Germinal center (tissue), 1 donor: Measurements from ENCODE around the gene CACUL1.
"Not testable (repeated sequence)": the region's sequence is repeated elsewhere in the genome, so short reads cannot be mapped to it uniquely, and the experiment has no call there.

Experiments used
- DNase-seq: peaks from one replicate; pipeline ENCODE4 v3.0.0; 2012; ENCODE audit warnings: mixed read lengths, low spot score

CACUL1 gene

DNA sequence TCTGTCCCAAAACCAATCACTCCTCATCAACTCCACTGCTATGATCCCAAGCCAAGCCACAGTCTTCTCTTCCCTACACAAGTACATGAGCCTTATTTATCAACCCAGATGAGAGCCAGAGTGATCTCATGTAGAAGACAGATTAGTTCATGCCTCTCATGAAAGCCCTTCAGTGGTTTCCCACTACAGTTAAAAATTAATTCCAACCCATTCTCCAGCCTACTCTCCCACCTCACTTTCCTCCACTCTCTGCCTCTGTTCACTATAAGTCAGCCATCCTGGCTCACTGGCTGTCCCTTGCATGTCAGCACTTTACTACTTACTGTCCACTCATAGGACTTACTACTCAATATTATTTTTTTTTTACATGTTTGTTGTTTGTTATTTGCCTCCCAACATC, 67.3 kb downstream of the CACUL1 start:
- no peak for DNase-seq

DNA sequence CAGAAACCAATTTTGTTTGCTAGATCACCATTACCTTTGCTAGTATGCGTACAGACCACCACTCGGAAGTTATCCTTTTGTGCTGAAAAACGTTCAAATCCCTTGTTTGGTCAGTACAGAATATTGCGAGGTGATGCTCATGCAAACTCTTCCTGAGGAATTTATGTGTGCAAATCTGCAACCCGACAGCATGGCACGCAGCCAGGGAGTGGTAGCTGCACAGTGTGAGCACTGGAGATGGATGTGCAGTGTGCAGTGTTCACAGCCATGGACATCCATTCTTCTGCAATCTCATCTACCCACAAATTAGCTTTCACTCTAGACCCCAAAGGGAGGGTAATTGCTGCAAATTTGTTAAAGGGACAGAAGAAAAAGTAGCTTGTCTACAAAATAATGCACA, 72.2 kb downstream of the CACUL1 start:
- DNase-seq: no peak

GRCh38 chr10:118680197-118680596, 74.6 kb downstream of the CACUL1 start:
- no peak for DNase-seq

- DNase-seq: no peak
Observed at GRCh38 chr10:118674226-118674919, 80.4 kb downstream of the CACUL1 start.

DNA sequence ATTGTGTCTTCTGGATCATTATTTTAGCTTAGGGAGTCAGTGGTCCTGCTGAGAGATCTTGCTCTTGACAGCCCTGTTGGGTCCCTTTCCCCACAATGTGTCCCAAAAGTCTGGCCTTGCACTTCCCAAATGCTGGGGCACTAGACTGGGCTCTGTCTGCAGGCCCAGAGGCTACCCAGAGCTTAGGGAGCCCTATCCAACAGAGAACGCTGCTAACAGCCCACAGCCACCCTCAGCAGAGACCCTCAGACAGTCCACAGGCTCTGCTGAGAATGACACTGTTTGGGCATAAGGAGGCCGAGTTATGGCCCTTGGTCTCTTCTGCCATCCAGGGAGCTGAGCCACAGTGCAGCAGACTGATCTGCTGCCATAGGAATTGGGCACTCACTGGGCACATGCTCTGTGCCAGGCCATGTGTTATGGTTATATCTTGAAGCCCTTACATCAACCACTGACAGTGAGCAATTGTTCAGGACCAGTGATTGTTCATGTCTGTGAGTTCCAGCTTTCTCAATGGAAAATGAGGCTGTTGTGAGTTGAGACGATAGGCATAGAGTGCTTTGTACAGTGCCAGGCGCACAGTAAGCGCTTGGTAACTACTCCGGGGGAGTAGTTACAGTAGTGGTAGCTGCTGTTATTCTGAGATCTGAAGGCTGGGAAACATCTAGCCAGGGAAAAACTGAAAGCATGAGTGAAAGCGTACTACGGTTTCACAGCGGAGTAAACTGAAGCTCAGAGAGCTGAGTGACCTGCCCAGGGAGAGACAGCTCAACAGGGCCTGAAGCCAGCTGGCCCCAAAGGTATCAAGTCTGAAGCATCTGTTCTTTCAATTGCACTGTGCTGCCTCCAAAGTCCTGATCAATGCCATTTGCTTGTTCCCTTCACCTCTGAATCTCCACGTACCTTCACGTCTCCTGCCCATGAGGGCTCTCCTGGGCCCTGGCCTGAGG, 81.7 kb downstream of the CACUL1 start:
- no peak for DNase-seq

DNA sequence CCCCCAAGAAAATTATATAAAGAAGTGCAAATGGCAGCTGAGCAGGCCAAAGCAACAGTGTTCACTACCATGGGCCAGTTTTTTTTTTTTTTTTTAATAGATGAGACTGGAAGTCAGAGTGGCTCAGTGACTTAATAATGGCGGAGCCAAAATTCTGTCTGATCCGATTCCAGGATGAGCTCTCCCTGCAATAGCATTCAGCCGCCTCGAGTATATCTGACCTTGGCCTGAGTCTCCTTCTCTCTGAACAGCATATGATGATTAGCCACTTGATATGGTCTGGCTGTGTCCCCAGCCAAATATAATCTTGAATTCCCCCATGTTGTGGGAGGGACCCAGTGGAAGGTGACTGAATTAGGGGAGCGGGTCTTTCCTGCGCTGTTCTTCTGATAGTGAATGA, 82.6 kb downstream of the CACUL1 start:
- no peak for DNase-seq

DNA sequence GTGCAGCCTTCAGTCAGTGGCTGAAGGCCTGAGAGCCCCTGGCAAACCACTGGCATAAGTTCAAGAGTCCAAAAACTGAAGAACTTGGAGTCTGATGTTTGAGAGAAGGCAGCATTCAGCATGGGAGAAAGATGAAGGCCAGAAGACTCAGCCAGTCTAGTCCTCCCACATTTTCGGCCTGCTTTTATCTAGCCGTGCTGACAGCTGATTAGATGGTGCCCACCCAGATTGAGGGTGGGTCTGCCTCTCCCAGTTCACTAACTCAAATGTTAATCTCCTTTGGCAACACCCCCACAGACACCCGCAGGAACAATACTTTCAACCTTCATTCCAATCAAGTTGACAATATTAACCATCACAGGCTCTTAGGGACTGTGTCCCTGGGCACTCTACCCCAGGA, 83.5 kb downstream of the CACUL1 start:
- DNase-seq: not testable (repeated sequence)

DNA sequence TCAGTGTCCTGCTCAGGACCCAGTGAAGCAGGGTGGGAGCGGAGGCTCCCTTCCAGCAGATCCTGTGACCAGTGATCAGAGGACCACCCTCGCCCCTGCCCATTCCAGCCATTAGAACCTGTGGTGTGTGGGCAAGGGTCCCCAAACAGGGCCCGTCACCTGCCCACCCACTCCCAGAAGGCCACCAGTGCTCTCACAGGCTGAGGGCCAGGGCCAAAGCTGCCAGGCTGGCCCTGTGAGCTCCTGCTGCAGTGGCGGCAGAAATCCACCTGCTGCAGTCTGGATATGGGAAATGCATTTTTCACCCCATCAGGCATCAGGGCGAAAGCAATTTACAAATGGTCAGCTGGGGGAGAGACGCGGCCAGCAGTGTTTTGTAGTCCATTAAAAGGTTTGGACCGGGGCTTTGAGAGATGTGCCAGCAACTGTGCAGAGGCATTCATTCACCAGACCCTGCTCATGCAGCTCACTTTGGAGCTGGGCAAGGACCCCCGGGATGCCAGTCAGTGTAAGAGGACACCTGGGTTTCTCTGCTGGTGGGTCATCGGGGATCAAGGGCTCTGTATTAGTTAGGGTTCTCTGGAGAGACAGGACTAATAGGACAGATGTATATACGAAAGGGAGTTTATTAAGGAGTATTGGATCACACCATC, 84.2 kb downstream of the CACUL1 start:
- no peak for DNase-seq

- no peak for DNase-seq
Observed at GRCh38 chr10:118669835-118670234, 84.9 kb downstream of the CACUL1 start.

DNA sequence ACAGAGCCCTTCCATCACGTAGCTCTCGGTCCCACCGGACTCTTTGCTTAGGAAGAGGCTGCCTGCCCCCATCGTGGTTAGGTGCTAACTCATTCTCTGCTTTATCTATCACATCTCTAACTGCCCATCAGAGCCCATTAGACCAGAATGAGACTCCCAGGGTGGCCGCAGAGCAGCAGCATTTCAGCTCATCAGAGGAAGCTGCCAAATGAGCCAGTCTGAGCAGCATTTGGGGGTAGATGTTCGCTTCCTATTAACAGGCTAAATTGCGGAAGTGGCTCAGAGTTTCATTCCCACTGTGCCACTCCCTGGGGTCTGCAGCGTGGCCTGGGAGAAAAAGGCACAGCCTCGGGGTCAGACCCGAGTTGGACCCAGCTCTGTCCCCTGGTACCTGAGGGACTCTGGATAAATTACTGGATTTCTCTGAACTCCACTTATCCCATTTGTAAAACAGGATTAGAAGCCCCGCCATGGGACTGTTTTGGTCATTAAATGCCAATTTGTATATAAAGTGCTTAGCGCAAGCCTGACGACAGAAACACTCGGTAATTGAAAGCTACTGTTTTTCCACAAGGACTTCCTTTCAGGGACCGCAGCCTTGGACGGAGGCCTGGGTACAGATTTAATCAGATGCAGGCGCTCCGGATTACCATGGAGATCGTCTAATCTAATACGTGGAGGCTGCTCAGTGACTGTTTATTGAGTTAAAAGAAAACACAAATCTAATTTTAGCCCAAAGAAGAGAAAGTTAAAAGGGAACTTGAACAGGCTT, 85.6 kb downstream of the CACUL1 start:
- DNase-seq: no peak

DNA sequence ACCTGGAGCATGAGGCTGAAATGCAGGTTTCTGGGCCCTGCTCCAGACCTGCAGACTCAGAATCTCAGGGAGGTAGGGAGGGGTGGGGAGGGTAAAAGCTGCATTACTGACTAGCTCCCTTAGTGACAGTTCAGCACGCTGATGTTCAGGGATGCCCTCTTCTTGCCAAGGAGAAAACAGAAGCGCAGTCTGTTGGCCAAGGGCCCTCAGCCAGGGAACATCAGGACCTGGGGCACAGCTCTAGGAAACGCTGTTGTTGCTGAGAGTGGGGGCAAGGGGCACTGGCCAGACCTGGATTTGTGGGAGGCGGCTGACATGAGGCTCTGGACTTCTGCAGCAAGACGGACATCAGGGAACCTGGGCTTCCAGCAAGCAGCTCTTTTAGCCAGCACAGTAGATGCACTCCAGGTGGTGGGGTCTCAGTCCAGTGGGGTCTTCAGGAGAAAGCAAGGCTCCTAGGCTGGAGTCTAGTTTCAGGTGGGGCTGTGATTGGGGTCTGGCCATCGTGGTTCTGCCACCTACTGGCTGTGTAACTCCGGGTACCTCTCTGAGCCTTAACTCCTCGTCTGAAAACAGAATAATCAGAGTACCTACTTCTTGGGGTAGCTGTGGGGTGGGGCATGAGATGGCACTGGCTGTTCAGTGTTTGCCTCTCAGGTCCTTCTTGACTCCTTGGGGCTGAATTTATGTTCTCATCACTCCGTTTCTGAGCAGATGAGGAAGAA, 86.4 kb downstream of the CACUL1 start:
- DNase-seq: no peak

DNA sequence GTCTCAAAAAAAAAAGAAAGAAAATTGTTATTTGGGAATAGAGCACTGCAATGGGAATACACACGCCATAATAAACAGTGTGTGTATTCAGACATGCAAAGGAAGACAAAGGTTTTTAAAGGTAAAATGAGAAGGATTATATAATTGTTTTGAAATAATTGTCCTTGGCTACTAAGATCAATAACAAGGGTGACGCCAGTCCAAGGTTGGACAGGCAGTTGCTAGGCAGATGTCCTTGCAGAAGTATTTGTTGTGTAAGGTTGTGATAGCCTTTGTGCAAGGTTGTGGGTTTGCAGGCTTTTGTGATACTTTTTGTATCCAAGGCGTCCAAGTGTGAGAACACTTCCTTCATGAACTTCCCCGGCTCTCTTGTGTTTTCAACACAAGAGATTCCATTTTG, 87.0 kb downstream of the CACUL1 start:
- DNase-seq: no peak

DNA sequence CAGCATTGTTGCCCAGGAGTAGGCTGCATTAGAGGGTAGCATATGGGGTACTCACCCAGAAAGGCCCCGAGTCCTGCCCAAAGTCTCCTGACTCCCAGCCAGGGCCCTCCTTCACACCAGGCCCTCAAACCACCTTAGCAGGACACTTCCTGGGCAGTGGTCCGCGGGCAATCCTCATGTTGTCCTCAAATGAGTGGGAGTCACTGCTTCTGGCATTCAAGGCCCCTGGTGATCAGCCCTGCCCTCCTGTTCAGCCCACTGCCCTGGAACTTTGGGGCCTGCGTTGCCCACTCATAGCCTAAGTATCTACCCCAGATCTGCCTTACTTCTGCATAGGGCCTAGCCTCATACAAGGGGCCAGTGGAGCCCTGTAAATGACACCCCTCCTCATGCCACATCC, 88.4 kb downstream of the CACUL1 start:
- DNase-seq: no peak

DNA sequence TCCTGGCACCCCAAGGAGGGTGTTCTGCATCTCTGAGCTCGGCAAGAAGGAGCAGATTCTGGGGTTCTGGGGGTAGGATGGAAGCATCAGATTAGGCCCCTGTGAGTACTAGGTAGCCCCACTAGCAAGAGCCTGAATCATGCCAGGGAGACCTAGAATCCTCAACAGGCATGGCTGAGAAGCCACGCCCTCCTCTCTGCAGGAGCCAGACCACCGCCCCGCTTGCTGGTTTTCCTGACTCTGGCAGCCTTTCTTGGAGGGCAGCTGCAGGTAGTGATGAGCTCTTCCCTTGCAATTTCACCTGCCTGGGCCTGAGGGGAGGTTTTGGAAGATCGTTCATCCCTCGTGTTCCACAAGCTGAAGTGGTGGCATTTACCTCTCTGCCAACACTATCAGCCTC, 90.4 kb downstream of the CACUL1 start:
- no peak for DNase-seq

GRCh38 chr10:118663176-118663575, 91.6 kb downstream of the CACUL1 start:
- no peak for DNase-seq

DNA sequence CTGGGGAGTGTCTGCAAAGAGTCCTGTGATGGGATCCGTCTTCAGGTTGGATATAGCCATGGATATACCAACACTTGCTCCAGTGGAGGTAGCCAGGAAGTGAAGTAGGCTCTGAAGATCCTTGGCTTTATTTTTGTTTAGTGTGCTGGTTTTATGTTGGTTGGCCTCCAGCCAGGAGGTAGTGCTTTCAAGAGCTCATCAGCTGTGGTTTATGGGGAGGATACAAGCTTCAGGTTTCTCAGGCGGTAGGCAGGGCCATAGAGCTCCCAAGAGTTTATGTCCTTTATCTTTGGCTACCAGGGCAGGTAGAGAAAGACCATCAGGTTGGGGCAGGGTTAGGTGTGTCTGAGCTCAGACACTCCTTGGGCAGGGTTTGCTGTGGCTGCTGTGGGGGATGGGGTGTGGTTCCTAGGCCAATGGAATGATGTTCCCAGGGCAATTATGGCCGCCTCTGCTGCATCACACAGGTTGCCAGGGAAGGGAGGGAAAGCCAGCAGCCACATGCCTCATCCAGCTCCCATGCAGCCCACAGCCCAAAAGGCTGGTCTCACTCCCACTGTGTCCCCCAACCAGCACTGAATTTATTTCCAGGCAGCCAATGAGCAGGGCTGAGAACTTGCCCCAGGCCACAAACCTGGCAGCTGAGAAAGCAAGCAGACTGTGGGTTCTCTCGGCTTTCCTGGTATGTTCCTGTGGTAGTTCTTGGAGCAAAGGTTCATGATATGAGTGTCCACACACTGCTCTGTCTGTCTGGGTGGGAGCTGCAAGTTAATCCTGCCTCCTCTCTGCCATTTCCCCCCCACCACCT, 92.3 kb downstream of the CACUL1 start:
- no peak for DNase-seq

DNA sequence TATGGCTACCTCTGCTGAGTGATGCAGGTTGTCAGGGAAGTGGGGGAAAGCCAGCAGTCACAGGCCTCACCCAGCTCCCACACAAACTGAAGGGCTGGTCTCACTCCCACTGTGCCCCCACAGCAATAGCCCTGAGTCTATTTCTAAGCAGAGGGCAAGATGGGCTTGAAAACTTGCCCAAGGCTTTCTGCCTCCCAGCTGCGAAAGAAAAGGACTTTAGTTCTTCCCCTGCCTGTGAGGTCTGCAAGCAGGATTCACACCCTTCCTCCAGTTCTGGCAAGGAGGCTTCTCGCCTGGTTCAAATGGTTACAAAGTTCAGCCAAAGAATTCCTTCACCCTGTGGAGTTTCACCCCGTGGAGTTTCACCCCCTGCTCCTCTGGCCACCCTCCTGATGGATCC, 96.0 kb downstream of the CACUL1 start:
- DNase-seq: no peak

DNA sequence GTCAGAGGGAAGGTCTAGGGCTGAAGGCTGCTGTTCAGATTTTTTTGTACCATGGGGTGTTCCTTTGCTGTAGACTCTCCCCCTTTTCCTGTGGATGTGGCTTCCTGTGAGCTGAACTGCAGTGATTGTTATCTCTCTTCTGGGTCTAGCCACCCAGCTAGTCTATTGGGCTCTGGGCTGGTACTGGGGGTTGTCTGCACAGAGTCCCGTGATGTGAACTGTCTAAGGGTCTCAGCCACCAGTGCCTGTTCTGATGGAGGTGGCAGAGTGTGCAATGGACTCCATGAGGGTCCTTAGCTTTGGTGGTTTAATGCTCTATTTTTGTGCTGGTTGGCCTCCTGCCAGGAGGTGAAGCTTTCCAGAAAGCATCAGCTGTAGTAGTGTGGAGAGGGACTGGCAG, 96.6 kb downstream of the CACUL1 start:
- not testable (repeated sequence) for DNase-seq

DNA sequence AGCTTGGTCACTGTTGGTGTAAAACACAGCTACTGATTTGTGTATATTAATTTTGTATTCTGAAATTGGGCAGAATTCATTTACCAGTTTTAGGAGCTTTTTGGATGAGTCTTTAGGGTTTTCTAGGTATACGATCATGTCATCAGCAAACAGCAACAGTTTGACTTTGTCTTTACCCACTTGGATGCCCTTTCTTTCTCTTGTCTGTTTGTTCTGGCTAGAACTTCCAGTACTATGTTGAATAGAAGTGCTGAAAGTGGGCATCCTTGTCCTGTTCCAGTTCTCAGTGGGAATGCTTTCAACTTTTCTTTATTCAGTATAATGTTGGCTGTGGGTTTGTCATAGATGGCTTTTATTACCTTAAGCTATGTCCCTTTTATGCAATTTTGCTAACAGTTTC, 109.5 kb downstream of the CACUL1 start:
- not testable (repeated sequence) for DNase-seq

- DNase-seq: no peak
Observed at GRCh38 chr10:118642228-118642627, 112.5 kb downstream of the CACUL1 start.

- DNase-seq: no peak
Observed at GRCh38 chr10:118638680-118639079, 116.1 kb downstream of the CACUL1 start.
